Mucosa of descending colon (tissue), 3 donors: ENCODE results near the gene SALL3. TPM values are rescaled to one million over a fixed set of nuclear protein-coding genes. Genes with fewer than 3 reads are reported as not detected.
A peak's percentile ranks its signal among the peaks of the same experiment; 100 is the strongest.

Experiments
- ATAC-seq: fragments of 200-7000 bp; cut with Tn5 transposase; one replicate; pipeline ENCODE4 v1.9.1; 2020; ENCODE audit warnings: mild to moderate bottlenecking, moderate library complexity
- DNase-seq, 3 donors: peaks; one replicate each; pipeline ENCODE4 v3.0.0-alpha.2; 2020
- H3K36me3 ChIP-seq: fragments of 200-600 bp; one replicate; pipeline ENCODE4 v1.8.0; 2021; ENCODE audit warnings: low read depth, mild to moderate bottlenecking
- H3K4me1 ChIP-seq: fragments of 200-600 bp; one replicate; pipeline ENCODE4 v1.8.0; 2021; ENCODE audit warnings: low read depth, mild to moderate bottlenecking
- H3K4me3 ChIP-seq: fragments of 200-600 bp; one replicate; pipeline ENCODE4 v1.8.0; 2021; ENCODE audit warnings: mild to moderate bottlenecking
- H3K9me3 ChIP-seq: fragments of 200-600 bp; one replicate; pipeline ENCODE4 v1.8.0; 2021; ENCODE audit warnings: mild to moderate bottlenecking
- intact Hi-C, 2 donors: fragments of 100-400 bp; cut with DNase I in 1 of 2; cut with micrococcal nuclease in 1 of 2; formaldehyde crosslinking; loops; one replicate each; pipeline versions ENCODE4 v1.11.0 to v1.11.1; 2022; cut with DNase I, micrococcal nuclease
- total RNA-seq, 3 donors: library from RNA; stranded (reverse); fragmentation: NEBNext Ultra II Directional in 2 of 3; extraction: Animal tissue kit (Norgen Biotek cat#: 25700) in 2 of 3; gene quantifications; one replicate each; pipeline versions ENCODE4 v1.2.1 to v1.2.4, GENCODE V29; 2021 to 2023
- TF ChIP-seq, protein P1 (sequence below): fragments of 200-600 bp; IDR thresholded peaks from one replicate; pipeline ENCODE4 v1.8.0; 2022; ENCODE audit warnings: antibody characterized with exemption, mild to moderate bottlenecking
- donor health status: DM: no; HTN: no; CAD: no; lungs with moderate emphysema.
- donor health status: DM: no; HTN: no; CAD: no.
- donor health status: DM: no; HTN: yes; CAD: no.

The SALL3 gene
- total RNA-seq, 3 donors from 2014 or later: not detected

DNA sequence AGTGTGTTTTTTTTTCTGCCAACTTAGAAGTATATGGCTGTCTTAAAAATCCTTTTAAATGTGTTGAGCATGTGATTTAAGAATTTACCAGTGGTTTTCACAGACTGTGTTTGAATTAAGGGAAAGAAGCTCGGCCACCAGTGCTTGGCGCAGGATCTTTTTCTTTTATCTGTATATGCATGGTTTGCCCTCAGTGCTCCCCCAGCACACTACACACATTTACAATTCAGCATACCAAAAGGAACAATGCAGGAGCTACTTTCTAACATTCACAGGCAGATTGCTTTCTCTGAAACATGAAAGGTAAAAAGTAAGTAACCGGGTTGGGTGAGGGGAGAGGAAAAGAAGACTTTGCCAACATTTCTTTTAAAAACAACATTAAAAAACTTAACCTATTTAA lies 3.9 kb downstream of the SALL3 start:
- DNase-seq (no peak), ATAC-seq (no peak)
- no peak overlapping the region for H3K4me3 ChIP-seq
- H3K9me3 ChIP-seq: no peaks in the 10 kb centered on the region
- H3K4me1 ChIP-seq: no peaks in the 10 kb centered on the region
- no peaks in the 10 kb centered on the region for H3K36me3 ChIP-seq
- intact Hi-C loops: no loop called here
- TF ChIP-seq, protein P1, sequence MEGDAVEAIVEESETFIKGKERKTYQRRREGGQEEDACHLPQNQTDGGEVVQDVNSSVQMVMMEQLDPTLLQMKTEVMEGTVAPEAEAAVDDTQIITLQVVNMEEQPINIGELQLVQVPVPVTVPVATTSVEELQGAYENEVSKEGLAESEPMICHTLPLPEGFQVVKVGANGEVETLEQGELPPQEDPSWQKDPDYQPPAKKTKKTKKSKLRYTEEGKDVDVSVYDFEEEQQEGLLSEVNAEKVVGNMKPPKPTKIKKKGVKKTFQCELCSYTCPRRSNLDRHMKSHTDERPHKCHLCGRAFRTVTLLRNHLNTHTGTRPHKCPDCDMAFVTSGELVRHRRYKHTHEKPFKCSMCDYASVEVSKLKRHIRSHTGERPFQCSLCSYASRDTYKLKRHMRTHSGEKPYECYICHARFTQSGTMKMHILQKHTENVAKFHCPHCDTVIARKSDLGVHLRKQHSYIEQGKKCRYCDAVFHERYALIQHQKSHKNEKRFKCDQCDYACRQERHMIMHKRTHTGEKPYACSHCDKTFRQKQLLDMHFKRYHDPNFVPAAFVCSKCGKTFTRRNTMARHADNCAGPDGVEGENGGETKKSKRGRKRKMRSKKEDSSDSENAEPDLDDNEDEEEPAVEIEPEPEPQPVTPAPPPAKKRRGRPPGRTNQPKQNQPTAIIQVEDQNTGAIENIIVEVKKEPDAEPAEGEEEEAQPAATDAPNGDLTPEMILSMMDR: no peak

DNA sequence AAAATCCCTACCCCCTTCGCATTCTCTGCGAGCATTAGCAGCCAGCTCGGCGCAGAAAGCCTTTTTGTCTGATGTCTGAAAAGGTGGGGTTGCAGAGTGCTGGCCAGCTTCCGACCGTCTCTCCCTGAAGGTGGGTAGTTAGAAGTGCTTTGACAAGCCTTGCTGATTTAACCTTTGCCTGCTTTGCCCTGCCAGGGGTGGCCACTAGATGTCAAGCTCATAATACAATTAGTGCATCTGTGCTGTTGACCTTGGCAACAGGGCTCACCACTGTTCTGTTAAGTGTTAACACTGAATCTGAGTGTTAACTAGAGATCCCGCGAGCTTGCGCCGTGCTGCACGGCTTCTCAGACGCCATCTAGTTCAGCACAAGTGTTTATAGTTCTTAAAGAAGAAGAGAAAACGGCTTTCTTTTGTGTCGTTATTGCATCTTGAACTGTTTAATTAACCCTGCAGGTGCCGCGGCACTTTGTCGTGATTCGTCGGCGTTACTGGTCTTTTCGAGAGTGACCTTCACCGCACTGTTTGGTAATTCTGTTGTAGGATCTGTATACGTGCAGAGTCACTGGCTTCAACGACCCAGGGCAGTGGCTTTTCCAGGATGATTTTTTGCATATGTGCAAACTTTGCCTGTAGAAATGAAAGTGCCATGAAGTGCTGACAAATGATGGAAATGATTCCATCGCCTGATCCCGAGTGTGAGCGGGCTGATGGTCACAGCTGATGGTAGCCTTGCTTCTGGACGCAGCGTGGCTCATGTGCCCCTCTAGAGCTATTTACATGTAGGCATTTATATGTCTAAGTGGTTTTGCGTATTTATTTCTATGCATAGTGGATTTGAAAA lies 5.5 kb downstream of the SALL3 start:
- peak; percentile 24 for ATAC-seq

DNA sequence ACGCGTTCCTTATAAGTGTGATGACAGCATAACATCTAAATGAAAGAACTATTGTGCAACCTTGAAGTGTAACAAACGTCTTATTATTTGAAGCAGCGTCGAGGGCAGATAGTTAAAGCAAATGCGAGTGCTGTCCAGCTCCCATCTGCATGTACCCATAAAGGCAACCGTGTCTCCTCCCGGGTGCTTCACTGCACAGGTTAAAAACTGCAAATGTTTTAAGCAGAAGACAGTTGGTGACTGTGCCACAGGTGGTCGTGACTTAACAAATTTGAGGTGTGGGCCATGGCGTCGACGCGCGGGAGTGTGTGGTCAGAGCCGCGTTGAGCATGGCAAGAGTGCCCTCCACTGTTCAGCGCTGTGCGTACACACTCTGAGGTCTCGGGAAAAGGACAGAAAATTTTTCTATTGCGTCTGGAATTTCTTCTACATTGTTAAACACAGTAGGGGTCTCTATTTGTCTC lies 6.4 kb downstream of the SALL3 start:
- no peaks in the 10 kb centered on the region for H3K36me3 ChIP-seq
- no peaks in the 10 kb centered on the region for H3K9me3 ChIP-seq
- TF ChIP-seq, protein P1: no peak
- H3K4me1 ChIP-seq: no peaks in the 10 kb centered on the region
- DNase-seq: peak in 1 of 3 donors; percentile 22
- no peak overlapping the region for H3K4me3 ChIP-seq
- intact Hi-C loops: no loop called here
- peak; percentile 34 for ATAC-seq

More for the DNA sequence above, 5.5 kb downstream of the SALL3 start:
- TF ChIP-seq, protein P1: no peak
- H3K4me1 ChIP-seq: no peaks in the 10 kb centered on the region
- no peaks in the 10 kb centered on the region for H3K36me3 ChIP-seq
- intact Hi-C loops: no loop called here
- H3K9me3 ChIP-seq: no peaks in the 10 kb centered on the region
- H3K4me3 ChIP-seq: no peak overlapping the region
- DNase-seq: peak in 1 of 3 donors; percentile 7

DNA sequence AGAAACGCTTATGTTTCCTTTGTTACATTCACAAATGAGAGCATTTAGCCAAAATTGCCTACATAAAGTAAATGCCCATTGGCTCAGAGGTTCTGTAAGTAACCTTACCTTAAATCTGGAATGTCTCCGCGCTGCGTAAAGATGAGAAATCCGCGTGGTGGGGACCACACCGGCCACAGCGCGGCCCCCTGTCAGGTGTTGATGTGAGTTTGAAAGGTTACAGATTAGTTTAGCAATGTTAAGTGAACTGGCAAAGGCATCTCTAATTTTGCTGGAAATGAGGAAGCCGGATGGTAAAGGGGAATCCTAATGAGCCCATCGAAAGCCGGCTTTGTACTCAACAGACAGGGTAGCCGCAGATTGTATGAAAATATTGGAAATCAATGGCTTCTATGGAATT lies 11.8 kb downstream of the SALL3 start:
- TF ChIP-seq, protein P1: no peak
- DNase-seq: no peak
- no peak overlapping the region for H3K4me3 ChIP-seq
- intact Hi-C loops: no loop called here
- H3K4me1 ChIP-seq: no peaks in the 10 kb centered on the region
- no peak for ATAC-seq
- H3K36me3 ChIP-seq: no peaks in the 10 kb centered on the region
- H3K9me3 ChIP-seq: peaks cover 10% of the 10 kb centered on the region

DNA sequence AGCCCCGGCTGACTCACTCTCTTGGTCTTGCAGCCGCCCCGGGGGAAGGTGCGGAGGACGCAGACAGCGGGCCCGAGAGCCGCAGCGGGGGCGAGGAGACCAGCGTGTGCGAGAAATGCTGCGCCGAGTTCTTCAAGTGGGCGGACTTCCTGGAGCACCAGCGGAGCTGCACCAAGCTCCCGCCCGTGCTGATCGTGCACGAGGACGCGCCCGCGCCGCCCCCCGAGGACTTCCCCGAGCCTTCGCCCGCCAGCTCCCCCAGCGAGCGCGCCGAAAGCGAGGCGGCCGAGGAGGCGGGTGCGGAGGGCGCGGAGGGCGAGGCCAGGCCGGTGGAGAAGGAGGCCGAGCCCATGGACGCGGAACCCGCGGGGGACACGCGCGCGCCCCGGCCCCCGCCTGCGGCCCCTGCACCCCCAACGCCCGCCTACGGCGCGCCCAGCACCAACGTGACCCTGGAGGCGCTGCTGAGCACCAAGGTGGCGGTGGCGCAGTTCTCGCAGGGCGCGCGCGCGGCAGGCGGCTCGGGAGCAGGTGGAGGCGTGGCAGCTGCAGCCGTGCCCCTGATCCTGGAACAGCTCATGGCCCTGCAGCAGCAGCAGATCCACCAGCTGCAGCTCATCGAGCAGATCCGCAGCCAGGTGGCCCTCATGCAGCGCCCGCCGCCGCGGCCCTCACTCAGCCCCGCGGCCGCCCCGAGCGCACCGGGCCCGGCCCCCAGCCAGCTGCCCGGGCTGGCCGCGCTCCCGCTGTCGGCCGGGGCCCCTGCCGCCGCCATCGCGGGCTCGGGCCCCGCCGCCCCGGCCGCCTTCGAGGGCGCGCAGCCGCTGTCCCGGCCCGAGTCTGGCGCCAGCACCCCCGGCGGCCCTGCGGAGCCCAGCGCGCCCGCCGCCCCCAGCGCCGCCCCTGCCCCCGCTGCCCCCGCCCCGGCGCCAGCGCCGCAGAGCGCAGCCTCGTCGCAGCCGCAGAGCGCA lies 12.7 kb downstream of the SALL3 start:
- Histone ChIP-seq H3K9me3 (peaks cover 10% of the 10 kb centered on the region), H3K4me1 (no peaks in the 10 kb centered on the region), H3K4me3 (no peak overlapping the region), H3K36me3 (no peaks in the 10 kb centered on the region)
- DNase-seq (peak in 1 of 3 donors; percentile 28), ATAC-seq (no peak)
- intact Hi-C loops: no loop called here
- TF ChIP-seq, protein P1: no peak
